GM13977 (cell line): ENCODE results near the gene GNB1L.

Experiments
- DNase-seq: peaks from one replicate; pipeline ENCODE4 v3.0.0; 2012; ENCODE audit warnings: low spot score
- in situ Hi-C: fragments of 300-500 bp; cut with MboI; formaldehyde crosslinking; loops from one replicate; pipeline ENCODE4 v1.12.0; 2022; ENCODE audit warnings: low sequenced_read_pairs, low pct_unique_long_range_greater_than_20kb, mixed read lengths, inconsistent platforms; ENCODE audit not compliant: unreplicated experiment
- TF ChIP-seq, protein P1 (sequence below): IDR thresholded peaks from 2 replicates; pipeline ENCODE4 v1.5.1; 2012; ENCODE audit warnings: mild to moderate bottlenecking, control low read depth; ENCODE audit not compliant: insufficient read depth; ENCODE audit errors: extremely low read depth, missing control alignments

GNB1L gene

GRCh38 chr22:19875061-19875530, 20.4 kb upstream of the GNB1L start:
- no peak for DNase-seq
- TF ChIP-seq, protein P1, sequence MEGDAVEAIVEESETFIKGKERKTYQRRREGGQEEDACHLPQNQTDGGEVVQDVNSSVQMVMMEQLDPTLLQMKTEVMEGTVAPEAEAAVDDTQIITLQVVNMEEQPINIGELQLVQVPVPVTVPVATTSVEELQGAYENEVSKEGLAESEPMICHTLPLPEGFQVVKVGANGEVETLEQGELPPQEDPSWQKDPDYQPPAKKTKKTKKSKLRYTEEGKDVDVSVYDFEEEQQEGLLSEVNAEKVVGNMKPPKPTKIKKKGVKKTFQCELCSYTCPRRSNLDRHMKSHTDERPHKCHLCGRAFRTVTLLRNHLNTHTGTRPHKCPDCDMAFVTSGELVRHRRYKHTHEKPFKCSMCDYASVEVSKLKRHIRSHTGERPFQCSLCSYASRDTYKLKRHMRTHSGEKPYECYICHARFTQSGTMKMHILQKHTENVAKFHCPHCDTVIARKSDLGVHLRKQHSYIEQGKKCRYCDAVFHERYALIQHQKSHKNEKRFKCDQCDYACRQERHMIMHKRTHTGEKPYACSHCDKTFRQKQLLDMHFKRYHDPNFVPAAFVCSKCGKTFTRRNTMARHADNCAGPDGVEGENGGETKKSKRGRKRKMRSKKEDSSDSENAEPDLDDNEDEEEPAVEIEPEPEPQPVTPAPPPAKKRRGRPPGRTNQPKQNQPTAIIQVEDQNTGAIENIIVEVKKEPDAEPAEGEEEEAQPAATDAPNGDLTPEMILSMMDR = no peak
- in situ Hi-C loops = no loop called here

- in situ Hi-C loops = loop anchor here (25.0 kb wide), 1 partner anchor 88 kb away; no protein-coding TSS in a partner anchor
- DNase-seq = no peak
- TF ChIP-seq, protein P1 = no peak
Observed at GRCh38 chr22:19874307-19875060, 19.8 kb upstream of the GNB1L start.

DNA sequence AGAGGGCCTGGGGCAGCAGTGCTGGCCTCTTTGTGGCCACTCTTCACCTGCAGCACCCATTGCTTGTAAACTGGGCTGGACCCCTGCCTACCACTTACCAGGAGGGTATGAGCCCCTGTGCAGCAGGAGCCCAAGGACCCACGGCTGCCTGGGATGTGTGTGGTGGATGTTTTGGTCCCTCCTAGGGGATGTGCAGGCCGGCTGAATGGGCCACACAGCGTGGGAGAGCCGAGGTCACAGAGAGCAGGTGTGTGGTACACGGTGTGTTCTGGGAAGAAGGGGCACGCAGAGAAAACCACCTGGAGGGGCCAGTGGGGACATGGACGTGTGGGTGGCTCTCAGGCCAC, 19.3 kb upstream of the GNB1L start:
- DNase-seq = no peak
- TF ChIP-seq, protein P1 = no peak
- in situ Hi-C loops = loop anchor here (25.0 kb wide), 1 partner anchor 88 kb away; no protein-coding TSS in a partner anchor

DNA sequence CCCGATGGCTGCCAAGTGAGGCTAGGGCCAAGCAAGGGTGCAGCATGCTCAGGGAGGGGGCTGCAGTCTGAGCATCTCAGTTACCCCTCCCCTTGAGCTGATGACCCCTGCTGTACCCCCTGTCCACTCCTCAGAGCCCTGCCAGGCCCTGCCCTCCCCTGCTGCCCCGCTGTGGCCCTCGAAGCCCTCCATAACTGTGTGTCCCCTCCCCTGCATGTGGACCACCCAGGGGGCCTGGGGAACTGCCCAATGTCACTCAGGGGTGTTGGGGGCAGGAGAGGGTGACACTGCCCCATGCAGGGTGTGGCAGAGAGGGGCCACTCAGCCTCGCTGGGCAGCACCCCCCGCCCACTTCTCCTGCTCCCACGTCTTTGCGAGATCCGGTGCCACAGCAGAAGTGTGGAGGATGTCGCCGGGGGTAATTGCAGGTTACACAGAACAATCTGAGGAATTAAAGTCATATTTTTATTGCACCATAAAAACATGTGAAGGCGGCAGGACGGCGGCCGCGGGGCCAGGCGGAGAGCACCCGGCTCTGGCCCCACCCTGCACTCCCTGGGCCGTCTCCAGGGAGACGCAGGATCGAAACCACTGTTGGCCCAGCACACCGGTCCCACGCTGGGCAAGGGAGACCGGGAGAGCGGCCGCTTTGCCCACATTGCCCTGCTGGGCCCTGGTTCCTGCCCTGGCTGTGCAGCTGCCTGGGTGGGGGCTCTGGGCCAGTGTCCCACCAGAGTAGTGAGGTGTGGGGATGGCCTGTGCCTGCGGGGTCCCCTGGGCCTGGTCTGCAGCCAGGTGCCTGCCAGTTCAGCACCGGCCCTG, 18.7 kb upstream of the GNB1L start:
- DNase-seq = no peak
- TF ChIP-seq, protein P1 = no peak
- in situ Hi-C loops = loop anchor here (25.0 kb wide), 1 partner anchor 89 kb away; no protein-coding TSS in a partner anchor

GRCh38 chr22:19872779-19873137, 18.1 kb upstream of the GNB1L start:
- in situ Hi-C loops = loop anchor here (25.0 kb wide), 1 partner anchor 90 kb away; no protein-coding TSS in a partner anchor
- no peak for DNase-seq
- TF ChIP-seq, protein P1 = no peak

DNA sequence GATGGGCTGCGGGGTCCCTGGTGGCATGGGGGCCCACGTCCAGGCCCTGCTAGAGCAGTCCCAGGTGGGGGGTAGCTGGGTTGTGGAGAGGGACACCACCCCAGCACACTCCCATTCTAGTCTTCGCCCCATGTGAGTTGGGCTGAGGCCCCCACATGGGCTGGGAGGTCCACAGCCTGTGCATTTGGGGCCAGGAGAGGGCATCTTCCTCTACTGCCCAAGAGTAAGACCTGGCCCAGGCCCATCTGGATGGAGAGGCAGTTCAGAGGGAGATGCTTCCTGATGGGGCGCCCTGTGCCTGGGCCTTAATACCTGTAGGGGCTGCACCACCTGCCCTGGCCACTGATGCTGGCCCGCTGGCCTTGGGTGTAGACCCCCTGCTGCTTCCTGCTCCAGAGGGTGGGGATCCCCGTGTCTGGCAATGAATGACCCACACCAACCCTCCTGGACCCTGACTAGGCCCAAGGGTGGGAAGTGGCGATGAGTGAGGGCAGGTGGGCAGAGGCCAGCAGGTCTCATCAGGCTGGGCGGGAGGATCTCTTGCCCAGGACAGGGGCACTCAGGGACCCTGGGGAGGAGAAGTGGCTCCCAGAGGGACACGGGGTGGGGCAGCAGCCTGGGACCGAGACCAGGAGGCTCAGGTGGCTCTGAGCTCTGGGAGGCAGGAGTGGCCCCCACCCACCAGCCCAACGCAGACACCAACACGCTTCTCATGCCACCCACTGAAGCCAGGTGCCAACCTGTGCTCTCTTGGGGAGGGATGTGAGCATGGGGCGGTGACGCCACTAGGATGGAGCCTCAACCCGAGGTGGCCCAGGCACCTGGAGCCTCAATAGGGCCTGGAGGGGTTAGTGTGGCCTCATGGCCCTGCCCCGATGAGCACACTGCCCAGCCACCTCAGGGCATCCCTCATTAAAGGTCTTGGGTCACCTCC, 17.4 kb upstream of the GNB1L start:
- TF ChIP-seq, protein P1 = no peak
- no peak for DNase-seq
- in situ Hi-C loops = loop anchor here (25.0 kb wide), 1 partner anchor 90 kb away; no protein-coding TSS in a partner anchor
